HepG2 (cell line): ENCODE data around the gene ADGRD1. TPM values are rescaled to one million over a fixed set of nuclear protein-coding genes. Genes with fewer than 3 reads are reported as not detected.

Experiments used
- ATAC-seq: fragments of 200-7000 bp; cut with Tn5 transposase; 3 replicates; pipeline ENCODE4 v1.9.1; 2020; ENCODE audit warnings: mild to moderate bottlenecking, moderate library complexity
- BruUV-seq: library from RNA; stranded (reverse); fragments of 400-500 nt; replicated peaks from 2 replicates; lab custom pipeline; 2021; lab: Mats Ljungman, UMichigan
- CTCF ChIA-PET: fragments of 300-600 bp; formaldehyde crosslinking; extraction: SDS; loops from one replicate; lab custom pipeline; 2021; ENCODE audit warnings: low total read pairs, inconsistent platforms, low intra/inter-chr PET ratio; lab: Yijun Ruan, JAX
- POLR2A ChIA-PET: fragments of 350-600 bp; sonication (Branson Sonifier 250); formaldehyde crosslinking; loops from one replicate; lab custom pipeline; 2020; ENCODE audit warnings: antibody characterized with exemption, inconsistent platforms; lab: Yijun Ruan, JAX
- DNase-seq: peaks from one replicate; pipeline ENCODE4 v3.0.0-alpha.2; 2015; ENCODE audit warnings: low spot score
- FAIRE-seq: peaks from 3 replicates; lab custom pipeline; 2011; peaks lifted over from hg19 to GRCh38; lab: Jason Lieb, UNC
- H2AFZ ChIP-seq: one replicate; pipeline ENCODE4 v1.6.1; 2011; ENCODE audit warnings: low read length, inconsistent platforms
- H3K27ac ChIP-seq: fragments of 300-600 bp; 3 replicates; pipeline ENCODE4 v1.8.0; 2011; ENCODE audit warnings: mixed run types, mild to moderate bottlenecking, mixed read lengths, low read length, inconsistent platforms; ENCODE audit not compliant: insufficient read depth; ENCODE audit errors: extremely low read length
- H3K27me3 ChIP-seq, 2 experiments: fragments of 200-600 bp in 1 of 2; 2 replicates in 1 of 2; 3 replicates in 1 of 2; pipeline versions ENCODE4 v1.6.0 to v1.8.0; 2011; ENCODE audit warnings: low read length in 2 of 2, mild to moderate bottlenecking in 2 of 2, moderate library complexity in 2 of 2, inconsistent platforms in 1 of 2; ENCODE audit not compliant: insufficient read depth in 2 of 2, control insufficient read depth in 1 of 2
- H3K36me3 ChIP-seq, 2 experiments: fragments of 200-600 bp in 1 of 2; replicated peaks in 1 of 2; 2 replicates in 1 of 2; 3 replicates in 1 of 2; pipeline versions ENCODE4 v1.5.1 to v1.8.0; 2011; ENCODE audit warnings: low read length in 2 of 2, inconsistent platforms in 1 of 2; ENCODE audit not compliant: insufficient read depth in 2 of 2, control insufficient read depth in 1 of 2
- H3K4me1 ChIP-seq: 2 replicates; pipeline ENCODE4 v1.5.1; 2012; ENCODE audit warnings: low read length, inconsistent platforms; ENCODE audit not compliant: insufficient read depth
- H3K4me2 ChIP-seq: 2 replicates; pipeline ENCODE4 v1.6.0; 2011; ENCODE audit warnings: low read depth, low read length, inconsistent platforms
- H3K4me3 ChIP-seq, 3 experiments: fragments of 200-600 bp in 1 of 3; sonication (generic), shearing (Covaris generic) in 1 of 3; replicated peaks in 1 of 3; 2 replicates each; pipeline ENCODE4 v1.5.1; 2011 to 2016; ENCODE audit warnings: low read length in 3 of 3, inconsistent platforms in 2 of 3, low read depth in 2 of 3, mild to moderate bottlenecking in 2 of 3, control low read depth in 1 of 3, mixed read lengths in 1 of 3; ENCODE audit not compliant: insufficient read depth in 1 of 3
- H3K79me2 ChIP-seq: one replicate; pipeline ENCODE4 v1.6.1; 2011; ENCODE audit warnings: low read length, inconsistent platforms; ENCODE audit not compliant: insufficient read depth
- H3K9ac ChIP-seq: 2 replicates; pipeline ENCODE4 v1.6.0; 2011; ENCODE audit warnings: mild to moderate bottlenecking, low read depth, low read length, inconsistent platforms; ENCODE audit not compliant: insufficient read depth
- H3K9me3 ChIP-seq: 2 replicates; pipeline ENCODE4 v1.5.1; 2012; ENCODE audit warnings: mild to moderate bottlenecking, low read length
- H4K20me1 ChIP-seq: 2 replicates; pipeline ENCODE4 v1.6.0; 2011; ENCODE audit warnings: inconsistent platforms, mild to moderate bottlenecking, low read length, moderate library complexity; ENCODE audit not compliant: insufficient read depth
- CEBPB ChIP-seq: IDR thresholded peaks from 2 replicates; pipeline ENCODE4 v1.6.1; 2011; ENCODE audit warnings: low read depth, low read length, improper control_type of control experiment, borderline replicate concordance
- ETV6 ChIP-seq: sonication (generic); formaldehyde crosslinking; conservative IDR thresholded peaks from 2 replicates; pipeline ENCODE4 v1.4.0; 2020; ENCODE audit warnings: missing genetic modification reagents
- KDM2A ChIP-seq: sonication (generic); formaldehyde crosslinking; IDR thresholded peaks from 2 replicates; pipeline ENCODE4 v1.4.0; 2020; ENCODE audit warnings: low read depth, missing genetic modification reagents, borderline replicate concordance
- MNT ChIP-seq: fragments of 450-650 bp; IDR thresholded peaks from 2 replicates; pipeline ENCODE4 v1.6.1; 2016
- NFYB ChIP-seq: sonication (generic); formaldehyde crosslinking; IDR thresholded peaks from 2 replicates; pipeline ENCODE4 v1.4.0; 2020; ENCODE audit warnings: missing genetic modification reagents
- NFYC ChIP-seq: IDR thresholded peaks from 2 replicates; pipeline ENCODE4 v1.6.1; 2016; ENCODE audit warnings: missing genetic modification reagents, missing compliant biosample characterization
- WGBS: methylation state at CpG from one replicate; pipeline ENCODE4 v1.1.6; 2017; ENCODE audit warnings: low lambda C conversion rate; 5-methylcytosine and 5-hydroxymethylcytosine counted together
- in situ Hi-C: cut with HindIII; loops from 2 replicates; pipeline ENCODE4 v1.10.0; 2017; ENCODE audit warnings: low pct_unique_long_range_greater_than_20kb; ENCODE audit not compliant: extremely low pct_ligation_motif_present
- intact Hi-C: fragments of 100-400 bp; cut with micrococcal nuclease; formaldehyde crosslinking; loops from one replicate; pipeline ENCODE4 v1.10.0; 2022; ENCODE audit not compliant: unreplicated experiment
- polyA plus RNA-seq, 8 experiments: library from polyadenylated mRNA; depleted of rRNA in 3 of 8; stranded (reverse) in 7 of 8; unstranded in 1 of 8; fragments of >200 nt; fragmentation: Illumina TruSeq in 4 of 8; extraction: Trizol in 4 of 8; gene quantifications; 2 replicates each; pipeline versions ENCODE4 v1.2.1 to v1.2.3, GENCODE V29; 2011 to 2016; ENCODE audit warnings: low read depth in 4 of 8, missing spikeins in 1 of 8, mixed read lengths in 1 of 8; ENCODE audit not compliant: insufficient read depth in 1 of 8
- total RNA-seq, 5 experiments: library from RNA; depleted of rRNA; stranded (reverse); fragments of >200 nt; fragmentation: Illumina TruSeq; extraction: Trizol; gene quantifications; 2 replicates each; pipeline ENCODE4 v1.2.3, GENCODE V29; 2016; ENCODE audit warnings: low read depth in 1 of 5

ADGRD1 gene
- total and polyA plus RNA-seq, 2 of the 13 experiments (the other 11 are each of a cell fraction or from before 2014, with no cell fraction given) = 0.46 to 12.4 TPM

DNA sequence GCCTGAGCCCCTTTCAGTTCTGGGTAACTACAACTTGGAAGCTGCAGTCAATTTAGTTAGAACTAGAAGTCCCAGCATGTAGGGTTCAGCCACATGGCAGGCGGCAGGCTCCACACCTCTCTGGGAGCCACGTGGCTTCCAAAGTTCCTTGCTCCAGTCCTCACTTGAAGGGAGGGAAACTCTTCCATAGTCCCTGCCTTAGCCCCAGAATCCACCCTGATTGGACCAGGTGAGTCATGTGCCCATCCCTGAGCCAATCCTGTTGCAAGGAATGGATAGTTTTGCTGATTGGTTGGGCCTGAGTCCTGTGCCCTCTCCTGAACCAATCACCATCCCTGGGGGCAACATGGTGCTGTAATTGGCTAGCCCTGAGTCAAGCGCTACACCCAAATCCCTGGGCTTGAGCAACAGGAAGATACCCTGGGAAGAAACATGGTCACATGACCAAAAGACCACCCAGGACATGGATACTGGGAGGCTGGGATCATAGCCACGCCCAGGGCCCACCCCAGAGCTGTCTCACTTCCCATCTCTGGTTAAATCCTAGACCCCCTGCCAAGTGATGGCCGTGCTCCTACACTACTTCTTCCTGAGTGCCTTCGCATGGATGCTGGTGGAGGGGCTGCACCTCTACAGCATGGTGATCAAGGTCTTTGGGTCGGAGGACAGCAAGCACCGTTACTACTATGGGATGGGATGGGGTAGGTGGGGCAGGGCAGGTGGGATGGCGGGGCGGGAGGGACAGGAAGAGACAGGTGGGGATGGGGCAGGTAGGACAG is 154.7 kb downstream of the ADGRD1 start:
- intact Hi-C loops (loop anchor here (10.0 kb wide), 1 partner anchor 726 kb away; no protein-coding TSS in a partner anchor), in situ Hi-C loops (loop anchor here (10.0 to 25.0 kb wide), 2 partner anchors 346 to 729 kb away; partner anchors contain the start of gene MMP17)
- no peak overlapping the region for H3K4me3 ChIP-seq
- ATAC-seq (no peak), FAIRE-seq (no peak), DNase-seq (no peak)
- POLR2A ChIA-PET = no interaction called here
- H4K20me1 ChIP-seq = no peaks in the 10 kb centered on the region
- H3K4me2 ChIP-seq = no peak overlapping the region
- H3K79me2 ChIP-seq = no peaks in the 10 kb centered on the region
- CTCF ChIA-PET = no interaction called here
- peaks cover 6% of the 10 kb centered on the region; the same call in 1 of the 2 replicates for H3K4me1 ChIP-seq
- peaks cover 0 to 1% of the 10 kb centered on the region in 2 experiments; a peak in 1 of 5 replicates for H3K27me3 ChIP-seq
- no TSS peak for BruUV-seq
- no peak overlapping the region for H3K27ac ChIP-seq
- H3K36me3 ChIP-seq = no peaks in the 10 kb centered on the region
- WGBS = 83% methylated on average over 6 of the region's 10 CpGs
- no peaks in the 10 kb centered on the region for H3K9me3 ChIP-seq
- no peak overlapping the region for H2AFZ ChIP-seq
- no peak overlapping the region for H3K9ac ChIP-seq
- peak; percentile 21; the same call in 1 of the 2 replicates for TF ChIP-seq NFYC (CRISPR knock-in tag)
- TF ChIP-seq NFYB (CRISPR knock-in tag) = peak; percentile 16; the same call in 1 of the 2 replicates
- TF ChIP-seq MNT = peak; percentile 56; the same call in 1 of the 2 replicates
- TF ChIP-seq ETV6 (CRISPR knock-in tag) = no peak

GRCh38 chr12:131111446-131111845 is 157.7 kb downstream of the ADGRD1 start:
- Histone ChIP-seq H3K79me2 (no peaks in the 10 kb centered on the region), H3K4me1 (0 out of 2 replicates have a peak, but pooled peaks cover 6% of the 10 kb centered on the region), H3K36me3 (no peaks in the 10 kb centered on the region), H3K4me3 (no peak overlapping the region), H3K27me3 (peaks cover 0 to under 1% of the 10 kb centered on the region in 2 experiments; a peak in 1 of 5 replicates), H3K4me2 (no peak overlapping the region), H3K9me3 (no peaks in the 10 kb centered on the region), H2AFZ (no peak overlapping the region), H4K20me1 (no peaks in the 10 kb centered on the region), H3K27ac (no peak overlapping the region), H3K9ac (no peak overlapping the region)
- DNase-seq (no peak), ATAC-seq (no peak), FAIRE-seq (no peak)
- ChIA-PET POLR2A (no interaction called here), CTCF (no interaction called here)
- WGBS = 80% methylated on average over 3 of the region's 3 CpGs
- BruUV-seq = no TSS peak
- in situ Hi-C loops (loop anchor here (25.0 kb wide), 1 partner anchor 726 kb away; the partner anchor contains the start of gene MMP17), intact Hi-C loops (no loop called here)
- TF ChIP-seq KDM2A (CRISPR knock-in tag) (no peak), CEBPB (peak; percentile 55; the same call in 1 of the 2 replicates)
